Endothelial cell of umbilical vein (primary cell): ENCODE results near the gene EBF4. TPM values are rescaled to one million over a fixed set of nuclear protein-coding genes. Genes with fewer than 3 reads are reported as not detected.

Experiments used
- BruUV-seq: library from RNA; stranded (reverse); fragments of 400-500 nt; replicated peaks from 2 replicates; lab custom pipeline; 2021; lab: Mats Ljungman, UMichigan
- CTCF ChIA-PET: fragments of 300-600, 350-600 bp; sonication (Branson Sonifier 250); formaldehyde crosslinking; loops from one replicate; lab custom pipeline; 2021; ENCODE audit warnings: antibody characterized with exemption, inconsistent platforms; lab: Charles Lee
- POLR2A ChIA-PET: fragments of 300-600, 350-600 bp; sonication (Branson Sonifier 250); formaldehyde crosslinking; loops from one replicate; lab custom pipeline; 2021; ENCODE audit warnings: antibody characterized with exemption, inconsistent platforms; lab: Charles Lee
- DNase-seq: peaks from one replicate; pipeline ENCODE4 v3.0.0-alpha.2; 2011; ENCODE audit warnings: low read depth, low spot score
- FAIRE-seq: peaks from 2 replicates; lab custom pipeline; 2011; peaks lifted over from hg19 to GRCh38; lab: Jason Lieb, UNC
- H2AFZ ChIP-seq: 2 replicates; pipeline ENCODE4 v1.6.0; 2012; ENCODE audit warnings: low read depth, low read length, control low read depth, inconsistent platforms
- H3K27ac ChIP-seq: 2 replicates; pipeline ENCODE4 v1.5.1; 2011; ENCODE audit warnings: low read depth, mild to moderate bottlenecking, control low read depth, low read length, moderate library complexity; ENCODE audit not compliant: insufficient read depth
- H3K27me3 ChIP-seq, 2 experiments: 2 replicates each; pipeline versions ENCODE4 v1.6.0 to v1.6.1; 2011; ENCODE audit warnings: low read length in 2 of 2, mixed read lengths in 1 of 2; ENCODE audit not compliant: control insufficient read depth in 2 of 2, insufficient read depth in 2 of 2
- H3K36me3 ChIP-seq, 2 experiments: 2 replicates in 1 of 2; 3 replicates in 1 of 2; pipeline ENCODE4 v1.5.1; 2011; ENCODE audit warnings: low read length in 2 of 2, mild to moderate bottlenecking in 1 of 2, moderate library complexity in 1 of 2; ENCODE audit not compliant: control insufficient read depth in 2 of 2, insufficient read depth in 2 of 2; ENCODE audit errors: extremely low read depth in 1 of 2
- H3K4me1 ChIP-seq: 3 replicates; pipeline ENCODE4 v1.5.1; 2011; ENCODE audit warnings: mild to moderate bottlenecking, low read length; ENCODE audit not compliant: control insufficient read depth, insufficient read depth; ENCODE audit errors: extremely low read depth
- H3K4me2 ChIP-seq: 2 replicates; pipeline ENCODE4 v1.6.1; 2011; ENCODE audit warnings: low read length, control low read depth, mixed read lengths; ENCODE audit not compliant: insufficient read depth
- H3K4me3 ChIP-seq, 3 experiments: fragments of 200-600 bp in 1 of 3; sonication (generic), shearing (Covaris generic) in 1 of 3; replicated peaks in 1 of 3; 2 replicates each; pipeline ENCODE4 v1.5.1; 2011 to 2016; ENCODE audit warnings: control low read depth in 3 of 3, low read length in 3 of 3, mild to moderate bottlenecking in 2 of 3, inconsistent platforms in 1 of 3, low read depth in 1 of 3, moderate library complexity in 1 of 3; ENCODE audit not compliant: insufficient read depth in 1 of 3
- H3K79me2 ChIP-seq: 2 replicates; pipeline ENCODE4 v1.6.0; 2012; ENCODE audit warnings: low read length, inconsistent platforms; ENCODE audit not compliant: control insufficient read depth, insufficient read depth
- H3K9ac ChIP-seq: replicated peaks from 2 replicates; pipeline ENCODE3; 2011; ENCODE audit warnings: low read length, control low read depth; ENCODE audit not compliant: insufficient read depth; ENCODE audit errors: extremely low read depth
- H3K9me1 ChIP-seq: replicated peaks from 3 replicates; pipeline ENCODE4 v1.6.0; 2011; ENCODE audit warnings: mild to moderate bottlenecking, low read length; ENCODE audit not compliant: control insufficient read depth, insufficient read depth; ENCODE audit errors: extremely low read depth
- H3K9me3 ChIP-seq: replicated peaks from 2 replicates; pipeline ENCODE4 v1.5.1; 2012; ENCODE audit warnings: low read length, inconsistent platforms; ENCODE audit not compliant: control insufficient read depth, insufficient read depth
- H4K20me1 ChIP-seq: replicated peaks from 2 replicates; pipeline ENCODE3; 2011; ENCODE audit warnings: mild to moderate bottlenecking, low read length; ENCODE audit not compliant: control insufficient read depth, insufficient read depth; ENCODE audit errors: extremely low read depth
- CTCF ChIP-seq, 2 donors: IDR thresholded peaks; 1 replicate in 1 of 2; 2 replicates in 1 of 2; pipeline ENCODE4 v1.5.1; 2011; ENCODE audit warnings: low read length in 2 of 2, mild to moderate bottlenecking in 2 of 2, moderate library complexity in 2 of 2, control low read depth in 1 of 2, inconsistent platforms in 1 of 2, low read depth in 1 of 2; ENCODE audit not compliant: insufficient read depth in 1 of 2; ENCODE audit errors: extremely low read depth in 1 of 2
- EZH2 ChIP-seq: IDR thresholded peaks from 2 replicates; pipeline ENCODE4 v1.6.1; 2012; ENCODE audit warnings: borderline replicate concordance, low read depth, mild to moderate bottlenecking, moderate library complexity, low read length, inconsistent platforms; ENCODE audit not compliant: severe bottlenecking
- FOS ChIP-seq: IDR thresholded peaks from 2 replicates; pipeline ENCODE4 v1.6.1; 2011; ENCODE audit warnings: mild to moderate bottlenecking, low read length, moderate library complexity, borderline replicate concordance; ENCODE audit not compliant: insufficient read depth
- GATA2 ChIP-seq: IDR thresholded peaks from 2 replicates; pipeline ENCODE4 v1.7.0; 2011; ENCODE audit warnings: low read depth, mild to moderate bottlenecking, moderate library complexity, mixed read lengths, low read length; ENCODE audit not compliant: insufficient read length, insufficient read depth
- JUN ChIP-seq: IDR thresholded peaks from 2 replicates; pipeline ENCODE4 v1.6.1; 2011; ENCODE audit warnings: borderline replicate concordance, low read depth; ENCODE audit not compliant: insufficient read length, insufficient read depth
- MAX ChIP-seq: IDR thresholded peaks from 2 replicates; pipeline ENCODE4 v1.6.1; 2011; ENCODE audit not compliant: insufficient read depth, insufficient read length
- MYC ChIP-seq: IDR thresholded peaks from one replicate; pipeline ENCODE4 v1.6.1; 2011; ENCODE audit warnings: mild to moderate bottlenecking, low read depth, low read length
- POLR2A ChIP-seq: IDR thresholded peaks from 2 replicates; pipeline ENCODE4 v1.6.1; 2012; ENCODE audit warnings: low read depth, mild to moderate bottlenecking, control low read depth, low read length
- POLR2AphosphoS5 ChIP-seq: IDR thresholded peaks from 2 replicates; pipeline ENCODE4 v1.6.1; 2012; ENCODE audit warnings: low read depth, mild to moderate bottlenecking, control low read depth, low read length, moderate library complexity; ENCODE audit not compliant: insufficient read depth
- dilution Hi-C: fragments of 300-500 bp; cut with MboI; formaldehyde crosslinking; loops from one replicate; pipeline ENCODE4 v1.15.0; 2019; ENCODE audit warnings: low sequenced_read_pairs; ENCODE audit not compliant: extremely low pct_ligation_motif_present
- intact Hi-C: fragments of 100-400 bp; cut with micrococcal nuclease; formaldehyde crosslinking; loops from one replicate; pipeline ENCODE4 v1.10.0; 2022
- polyA plus RNA-seq, 4 experiments: library from polyadenylated mRNA; depleted of rRNA in 3 of 4; stranded (reverse) in 3 of 4; unstranded in 1 of 4; fragments of >200 nt; gene quantifications; 2 replicates each; pipeline versions ENCODE4 v1.2.1 to v1.2.3, GENCODE V29; 2011 to 2012; ENCODE audit warnings: missing spikeins in 1 of 4
- total RNA-seq: library from RNA; stranded (reverse); gene quantifications from 2 replicates; pipeline ENCODE4 v1.2.3, GENCODE V29; 2021

The EBF4 gene
- total and polyA plus RNA-seq, 2 donors (not counting 3 experiments of a cell fraction or from before 2014, with no cell fraction given), result 2.7 to 3.4 TPM

- Histone ChIP-seq H3K9me1 (no peaks in the 10 kb centered on the region), H3K4me2 (no peak overlapping the region), H4K20me1 (peaks cover 2% of the 10 kb centered on the region), H2AFZ (no peak overlapping the region), H3K4me3 (no peak overlapping the region), H3K27me3 (peaks cover 40 to 57% of the 10 kb centered on the region in 2 experiments), H3K36me3 (no peaks in the 10 kb centered on the region), H3K4me1 (peaks cover 4% of the 10 kb centered on the region), H3K79me2 (no peaks in the 10 kb centered on the region), H3K27ac (no peak overlapping the region), H3K9ac (no peak overlapping the region), H3K9me3 (no peaks in the 10 kb centered on the region)
- DNase-seq (peak; percentile 19), FAIRE-seq (no peak)
- BruUV-seq, result no TSS peak
- dilution Hi-C loops, result no loop called here
- TF ChIP-seq EZH2, result peak; percentile 82
- TF ChIP-seq MYC, result no peak
- intact Hi-C loops, result no loop called here
- POLR2A ChIA-PET, result no interaction called here
- CTCF ChIA-PET, result interaction anchor here (2.4 kb wide), 1 partner anchor 50 kb away, joined by 9 read pairs; no protein-coding TSS in a partner anchor
These were observed 1.5 kb downstream of the EBF4 start for GRCh38 chr20:2694008-2694471.

- DNase-seq (no peak), FAIRE-seq (no peak)
- TF ChIP-seq GATA2 (no peak), CTCF (IDR thresholded peaks at IDR 0.05; ENCODE audit: extremely low read depth in 1 of 2, insufficient read depth in 1 of 2, low read depth in 1 of 2, low read length in 2 of 2) (no peak), POLR2AphosphoS5 (no peak), MYC (no peak), JUN (no peak), POLR2A (no peak), EZH2 (no peak), MAX (no peak), FOS (no peak)
- Histone ChIP-seq H4K20me1 (peaks cover 2% of the 10 kb centered on the region), H3K4me2 (no peak overlapping the region), H3K36me3 (no peaks in the 10 kb centered on the region), H3K9me3 (no peaks in the 10 kb centered on the region), H3K27ac (no peak overlapping the region), H3K9me1 (no peaks in the 10 kb centered on the region), H3K9ac (no peak overlapping the region), H3K79me2 (no peaks in the 10 kb centered on the region), H3K4me1 (peaks cover 4% of the 10 kb centered on the region), H3K4me3 (no peak overlapping the region), H2AFZ (no peak overlapping the region), H3K27me3 (peaks cover 37 to 53% of the 10 kb centered on the region in 2 experiments)
- ChIA-PET POLR2A (no interaction called here), CTCF (interaction anchor here (2.4 kb wide), 1 partner anchor 49 kb away, joined by 9 read pairs; no protein-coding TSS in a partner anchor)
- dilution Hi-C loops, result no loop called here
- intact Hi-C loops, result no loop called here
- no TSS peak for BruUV-seq
These were observed 1.9 kb downstream of the EBF4 start for GRCh38 chr20:2694519-2694918.
